Stimulated activated CD4-positive, alpha-beta T cell treated with anti-CD3 and anti-CD28 coated beads, TNF-alpha, amount 100 ng/mL, for 48 hours (primary cell): ENCODE data around the gene TAS2R10.

Experiments
- DNase-seq, 3 donors: peaks; one replicate each; pipeline ENCODE4 v3.0.0-alpha.2; 2020; ENCODE audit warnings: low read depth in 3 of 3

TAS2R10 gene

GRCh38 chr12:10779103-10779502, 47.1 kb downstream of the TAS2R10 start:
- no peak for DNase-seq
